Measurements from ENCODE around the gene GIMAP4.
"Not testable (repeated sequence)": the region's sequence is repeated elsewhere in the genome, so short reads cannot be mapped to it uniquely, and the experiment has no call there.

Gene GIMAP4

DNA sequence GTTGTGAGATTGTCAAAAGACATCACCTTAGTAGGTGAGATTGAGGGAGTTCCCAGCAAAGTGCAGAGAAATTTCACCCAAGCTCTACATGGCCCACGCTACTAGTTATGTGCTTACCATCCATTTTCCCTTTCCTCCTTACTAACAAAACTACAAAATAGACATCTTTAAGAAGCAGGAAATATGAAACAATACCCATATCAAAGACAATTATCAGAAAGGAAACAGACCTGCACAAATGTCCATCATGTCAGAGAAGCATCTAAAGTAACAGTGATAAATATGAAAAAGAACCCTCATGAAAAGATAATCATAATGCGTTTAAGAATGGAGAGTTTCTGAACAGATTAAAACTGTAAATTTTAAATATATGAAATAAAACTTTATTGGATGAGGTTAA is 28.2 kb downstream of the GIMAP4 start:
- no peak overlapping the region for H3K4me3 ChIP-seq (ENCODE audit: low read depth, low read length)
- no peak for DNase-seq (ENCODE audit: low read depth)
- TF ChIP-seq, protein P1, sequence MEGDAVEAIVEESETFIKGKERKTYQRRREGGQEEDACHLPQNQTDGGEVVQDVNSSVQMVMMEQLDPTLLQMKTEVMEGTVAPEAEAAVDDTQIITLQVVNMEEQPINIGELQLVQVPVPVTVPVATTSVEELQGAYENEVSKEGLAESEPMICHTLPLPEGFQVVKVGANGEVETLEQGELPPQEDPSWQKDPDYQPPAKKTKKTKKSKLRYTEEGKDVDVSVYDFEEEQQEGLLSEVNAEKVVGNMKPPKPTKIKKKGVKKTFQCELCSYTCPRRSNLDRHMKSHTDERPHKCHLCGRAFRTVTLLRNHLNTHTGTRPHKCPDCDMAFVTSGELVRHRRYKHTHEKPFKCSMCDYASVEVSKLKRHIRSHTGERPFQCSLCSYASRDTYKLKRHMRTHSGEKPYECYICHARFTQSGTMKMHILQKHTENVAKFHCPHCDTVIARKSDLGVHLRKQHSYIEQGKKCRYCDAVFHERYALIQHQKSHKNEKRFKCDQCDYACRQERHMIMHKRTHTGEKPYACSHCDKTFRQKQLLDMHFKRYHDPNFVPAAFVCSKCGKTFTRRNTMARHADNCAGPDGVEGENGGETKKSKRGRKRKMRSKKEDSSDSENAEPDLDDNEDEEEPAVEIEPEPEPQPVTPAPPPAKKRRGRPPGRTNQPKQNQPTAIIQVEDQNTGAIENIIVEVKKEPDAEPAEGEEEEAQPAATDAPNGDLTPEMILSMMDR (IDR thresholded peaks at IDR 0.05; ENCODE audit: control insufficient read depth, extremely low read depth, insufficient read depth): no peak

DNA sequence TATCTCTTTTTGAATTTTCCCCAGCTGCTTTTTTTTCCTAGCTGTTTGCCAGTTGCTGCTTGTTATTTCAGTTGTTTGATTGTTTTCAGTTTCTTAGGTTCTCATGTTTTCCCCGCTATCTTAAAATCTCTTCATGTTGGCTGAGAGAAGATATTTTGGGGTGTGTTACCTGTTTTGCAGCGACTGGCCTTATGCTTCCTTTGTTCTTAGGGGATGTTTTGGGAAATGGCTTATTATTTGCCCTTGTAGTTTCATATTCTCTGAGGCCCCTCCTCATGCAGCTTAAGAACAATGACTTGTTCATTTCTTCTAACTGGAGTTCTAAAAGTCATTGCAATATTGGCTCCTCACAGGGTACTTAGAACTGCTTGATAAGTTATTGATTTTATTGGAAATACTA is 36.4 kb downstream of the GIMAP4 start:
- DNase-seq (ENCODE audit: low read depth): not testable (repeated sequence)

GRCh38 chr7:150610233-150610632 is 43.0 kb downstream of the GIMAP4 start:
- DNase-seq (ENCODE audit: low read depth): no peak
- TF ChIP-seq, protein P1 (IDR thresholded peaks at IDR 0.05; ENCODE audit: control insufficient read depth, extremely low read depth, insufficient read depth): no peak
- H3K4me3 ChIP-seq (ENCODE audit: low read depth, low read length): no peak overlapping the region

More for the DNA sequence above, 36.4 kb downstream of the GIMAP4 start:
- not testable (repeated sequence) for H3K4me3 ChIP-seq (ENCODE audit: low read depth, low read length)

DNA sequence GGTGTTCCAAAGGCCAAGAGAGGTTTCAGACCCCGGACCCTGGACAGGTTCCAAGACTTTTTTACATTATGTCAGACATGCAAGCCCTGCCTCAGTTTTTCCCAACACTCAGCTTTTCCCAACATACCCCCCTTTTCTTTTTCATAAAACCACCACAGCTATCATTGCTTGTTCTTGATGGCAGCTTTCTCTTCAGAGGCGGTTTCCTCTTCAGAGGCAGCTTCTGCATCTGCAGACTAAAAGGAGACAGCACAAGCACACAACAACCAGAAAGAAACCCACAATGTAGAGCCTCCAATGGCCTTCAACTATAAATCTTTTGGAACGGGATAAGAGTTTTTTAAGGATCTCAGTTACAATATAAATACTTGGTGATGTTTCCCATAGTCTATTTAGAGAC is 45.7 kb downstream of the GIMAP4 start:
- TF ChIP-seq, protein P1 (IDR thresholded peaks at IDR 0.05; ENCODE audit: control insufficient read depth, extremely low read depth, insufficient read depth): no peak
- H3K4me3 ChIP-seq (ENCODE audit: low read depth, low read length): no peak overlapping the region
- no peak for DNase-seq (ENCODE audit: low read depth)

GRCh38 chr7:150613880-150614279 is 46.7 kb downstream of the GIMAP4 start:
- DNase-seq (ENCODE audit: low read depth): no peak
- TF ChIP-seq, protein P1 (IDR thresholded peaks at IDR 0.05; ENCODE audit: control insufficient read depth, extremely low read depth, insufficient read depth): no peak
- H3K4me3 ChIP-seq (ENCODE audit: low read depth, low read length): no peak overlapping the region

GRCh38 chr7:150614426-150614825 is 47.2 kb downstream of the GIMAP4 start:
- DNase-seq (ENCODE audit: low read depth); H3K4me3 ChIP-seq (ENCODE audit: low read depth, low read length): not testable (repeated sequence)

DNA sequence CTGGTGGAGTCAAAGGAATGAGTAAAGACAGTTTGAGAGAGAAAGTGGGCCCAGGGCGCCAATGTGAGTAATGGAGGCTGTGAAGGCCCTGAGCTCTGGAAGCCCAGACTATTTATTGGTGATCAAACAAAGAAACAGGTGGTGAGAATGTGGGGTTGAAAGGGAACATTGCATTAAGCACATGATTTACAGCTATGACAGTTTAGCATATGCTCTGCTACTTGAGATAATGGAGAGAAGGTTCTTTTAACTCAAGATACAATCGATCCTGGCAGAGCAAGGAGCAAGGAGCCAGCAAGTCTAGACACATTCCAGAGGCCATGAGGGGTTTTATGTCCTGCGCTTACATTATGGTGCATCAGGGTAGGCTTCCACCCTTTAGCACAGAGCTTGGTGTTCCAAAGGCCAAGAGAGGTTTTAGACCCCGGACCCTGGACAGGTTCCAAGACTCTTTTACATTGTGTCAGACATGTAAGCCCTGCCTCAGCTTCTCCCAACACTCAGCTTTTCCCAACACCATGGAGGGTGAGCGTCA is 48.1 kb downstream of the GIMAP4 start:
- not testable (repeated sequence) for DNase-seq (ENCODE audit: low read depth)

DNA sequence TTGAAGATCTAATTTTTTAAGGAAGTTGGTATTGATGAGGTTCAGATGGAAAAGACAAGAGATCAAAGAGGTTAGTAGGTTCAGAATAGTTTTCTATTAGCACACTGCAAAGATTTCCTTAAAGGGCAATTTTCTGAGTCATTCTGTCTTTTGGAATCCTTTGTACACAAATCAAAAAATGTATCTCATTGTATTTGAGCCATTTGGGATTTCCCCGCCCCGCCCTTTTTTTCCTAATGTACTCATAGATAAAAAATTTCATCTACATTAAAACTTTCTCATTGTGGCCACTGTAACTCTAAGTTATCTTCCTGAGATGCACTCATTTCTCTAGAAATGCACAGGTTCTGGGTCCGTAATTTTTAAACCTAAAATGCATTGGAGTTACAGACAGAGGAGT is 52.9 kb downstream of the GIMAP4 start:
- TF ChIP-seq, protein P1 (IDR thresholded peaks at IDR 0.05; ENCODE audit: control insufficient read depth, extremely low read depth, insufficient read depth): no peak
- H3K4me3 ChIP-seq (ENCODE audit: low read depth, low read length): no peak overlapping the region
- DNase-seq (ENCODE audit: low read depth): no peak

More for the DNA sequence above, 48.1 kb downstream of the GIMAP4 start:
- H3K4me3 ChIP-seq (ENCODE audit: low read depth, low read length): not testable (repeated sequence)

All from LNCaP clone FGC (cell line).